ENCODE results near the gene SHISA2. TPM values are rescaled to one million over a fixed set of nuclear protein-coding genes. Genes with fewer than 3 reads are reported as not detected.

The SHISA2 gene
- total and polyA plus RNA-seq, 2 of the 8 experiments (the other 6 are each of a cell fraction or from before 2014, with no cell fraction given), result 10.2 to 23.8 TPM

DNA sequence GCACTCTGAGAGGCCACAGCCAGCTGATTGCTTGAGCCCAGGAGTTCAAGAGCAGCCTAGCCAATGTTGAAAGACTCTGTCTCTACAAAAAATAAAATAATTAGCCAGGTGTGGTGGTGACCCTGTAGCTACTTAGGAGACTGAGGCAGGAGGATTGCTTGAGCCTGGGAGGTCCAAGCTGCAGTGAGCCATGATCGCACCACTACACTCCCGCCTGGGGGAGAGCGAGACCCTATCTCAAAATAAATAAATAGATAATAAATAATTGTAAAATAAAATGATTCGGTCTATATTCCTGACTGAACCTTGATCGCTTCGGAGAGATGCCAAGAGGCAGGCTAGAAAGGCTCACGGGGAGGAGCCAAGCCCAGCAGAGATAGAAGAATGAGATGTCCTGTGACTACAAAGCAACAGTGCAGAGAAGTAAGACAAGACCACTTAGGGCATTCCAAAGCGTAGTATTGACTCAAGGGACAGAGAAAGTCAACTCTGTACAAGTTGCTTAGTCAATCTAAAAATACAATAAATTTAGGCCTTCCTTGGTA, 12.8 kb downstream of the SHISA2 start (continued):
- TF ChIP-seq, protein P1, sequence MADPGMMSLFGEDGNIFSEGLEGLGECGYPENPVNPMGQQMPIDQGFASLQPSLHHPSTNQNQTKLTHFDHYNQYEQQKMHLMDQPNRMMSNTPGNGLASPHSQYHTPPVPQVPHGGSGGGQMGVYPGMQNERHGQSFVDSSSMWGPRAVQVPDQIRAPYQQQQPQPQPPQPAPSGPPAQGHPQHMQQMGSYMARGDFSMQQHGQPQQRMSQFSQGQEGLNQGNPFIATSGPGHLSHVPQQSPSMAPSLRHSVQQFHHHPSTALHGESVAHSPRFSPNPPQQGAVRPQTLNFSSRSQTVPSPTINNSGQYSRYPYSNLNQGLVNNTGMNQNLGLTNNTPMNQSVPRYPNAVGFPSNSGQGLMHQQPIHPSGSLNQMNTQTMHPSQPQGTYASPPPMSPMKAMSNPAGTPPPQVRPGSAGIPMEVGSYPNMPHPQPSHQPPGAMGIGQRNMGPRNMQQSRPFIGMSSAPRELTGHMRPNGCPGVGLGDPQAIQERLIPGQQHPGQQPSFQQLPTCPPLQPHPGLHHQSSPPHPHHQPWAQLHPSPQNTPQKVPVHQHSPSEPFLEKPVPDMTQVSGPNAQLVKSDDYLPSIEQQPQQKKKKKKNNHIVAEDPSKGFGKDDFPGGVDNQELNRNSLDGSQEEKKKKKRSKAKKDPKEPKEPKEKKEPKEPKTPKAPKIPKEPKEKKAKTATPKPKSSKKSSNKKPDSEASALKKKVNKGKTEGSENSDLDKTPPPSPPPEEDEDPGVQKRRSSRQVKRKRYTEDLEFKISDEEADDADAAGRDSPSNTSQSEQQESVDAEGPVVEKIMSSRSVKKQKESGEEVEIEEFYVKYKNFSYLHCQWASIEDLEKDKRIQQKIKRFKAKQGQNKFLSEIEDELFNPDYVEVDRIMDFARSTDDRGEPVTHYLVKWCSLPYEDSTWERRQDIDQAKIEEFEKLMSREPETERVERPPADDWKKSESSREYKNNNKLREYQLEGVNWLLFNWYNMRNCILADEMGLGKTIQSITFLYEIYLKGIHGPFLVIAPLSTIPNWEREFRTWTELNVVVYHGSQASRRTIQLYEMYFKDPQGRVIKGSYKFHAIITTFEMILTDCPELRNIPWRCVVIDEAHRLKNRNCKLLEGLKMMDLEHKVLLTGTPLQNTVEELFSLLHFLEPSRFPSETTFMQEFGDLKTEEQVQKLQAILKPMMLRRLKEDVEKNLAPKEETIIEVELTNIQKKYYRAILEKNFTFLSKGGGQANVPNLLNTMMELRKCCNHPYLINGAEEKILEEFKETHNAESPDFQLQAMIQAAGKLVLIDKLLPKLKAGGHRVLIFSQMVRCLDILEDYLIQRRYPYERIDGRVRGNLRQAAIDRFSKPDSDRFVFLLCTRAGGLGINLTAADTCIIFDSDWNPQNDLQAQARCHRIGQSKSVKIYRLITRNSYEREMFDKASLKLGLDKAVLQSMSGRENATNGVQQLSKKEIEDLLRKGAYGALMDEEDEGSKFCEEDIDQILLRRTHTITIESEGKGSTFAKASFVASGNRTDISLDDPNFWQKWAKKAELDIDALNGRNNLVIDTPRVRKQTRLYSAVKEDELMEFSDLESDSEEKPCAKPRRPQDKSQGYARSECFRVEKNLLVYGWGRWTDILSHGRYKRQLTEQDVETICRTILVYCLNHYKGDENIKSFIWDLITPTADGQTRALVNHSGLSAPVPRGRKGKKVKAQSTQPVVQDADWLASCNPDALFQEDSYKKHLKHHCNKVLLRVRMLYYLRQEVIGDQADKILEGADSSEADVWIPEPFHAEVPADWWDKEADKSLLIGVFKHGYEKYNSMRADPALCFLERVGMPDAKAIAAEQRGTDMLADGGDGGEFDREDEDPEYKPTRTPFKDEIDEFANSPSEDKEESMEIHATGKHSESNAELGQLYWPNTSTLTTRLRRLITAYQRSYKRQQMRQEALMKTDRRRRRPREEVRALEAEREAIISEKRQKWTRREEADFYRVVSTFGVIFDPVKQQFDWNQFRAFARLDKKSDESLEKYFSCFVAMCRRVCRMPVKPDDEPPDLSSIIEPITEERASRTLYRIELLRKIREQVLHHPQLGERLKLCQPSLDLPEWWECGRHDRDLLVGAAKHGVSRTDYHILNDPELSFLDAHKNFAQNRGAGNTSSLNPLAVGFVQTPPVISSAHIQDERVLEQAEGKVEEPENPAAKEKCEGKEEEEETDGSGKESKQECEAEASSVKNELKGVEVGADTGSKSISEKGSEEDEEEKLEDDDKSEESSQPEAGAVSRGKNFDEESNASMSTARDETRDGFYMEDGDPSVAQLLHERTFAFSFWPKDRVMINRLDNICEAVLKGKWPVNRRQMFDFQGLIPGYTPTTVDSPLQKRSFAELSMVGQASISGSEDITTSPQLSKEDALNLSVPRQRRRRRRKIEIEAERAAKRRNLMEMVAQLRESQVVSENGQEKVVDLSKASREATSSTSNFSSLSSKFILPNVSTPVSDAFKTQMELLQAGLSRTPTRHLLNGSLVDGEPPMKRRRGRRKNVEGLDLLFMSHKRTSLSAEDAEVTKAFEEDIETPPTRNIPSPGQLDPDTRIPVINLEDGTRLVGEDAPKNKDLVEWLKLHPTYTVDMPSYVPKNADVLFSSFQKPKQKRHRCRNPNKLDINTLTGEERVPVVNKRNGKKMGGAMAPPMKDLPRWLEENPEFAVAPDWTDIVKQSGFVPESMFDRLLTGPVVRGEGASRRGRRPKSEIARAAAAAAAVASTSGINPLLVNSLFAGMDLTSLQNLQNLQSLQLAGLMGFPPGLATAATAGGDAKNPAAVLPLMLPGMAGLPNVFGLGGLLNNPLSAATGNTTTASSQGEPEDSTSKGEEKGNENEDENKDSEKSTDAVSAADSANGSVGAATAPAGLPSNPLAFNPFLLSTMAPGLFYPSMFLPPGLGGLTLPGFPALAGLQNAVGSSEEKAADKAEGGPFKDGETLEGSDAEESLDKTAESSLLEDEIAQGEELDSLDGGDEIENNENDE (IDR thresholded peaks at IDR 0.05; ENCODE audit: insufficient replicate concordance, low read length), result no peak
- TF ChIP-seq CBX5 (IDR thresholded peaks at IDR 0.05; ENCODE audit: low read depth, low read length), result no peak
- no peak for TF ChIP-seq GTF2F1 (IDR thresholded peaks at IDR 0.05; ENCODE audit: borderline replicate concordance, low read depth, low read length)
- no peak for TF ChIP-seq KDM5A (IDR thresholded peaks at IDR 0.05; ENCODE audit: low read length)
- no peak for TF ChIP-seq EP300 (IDR thresholded peaks at IDR 0.05; ENCODE audit: borderline replicate concordance in 1 of 2, low read depth in 2 of 2, low read length in 2 of 2)
- TF ChIP-seq SIRT6 (IDR thresholded peaks at IDR 0.05; ENCODE audit: low read length), result no peak
- no peak for TF ChIP-seq RFX5 (IDR thresholded peaks at IDR 0.05; ENCODE audit: borderline replicate concordance, low read depth, low read length)
- TF ChIP-seq CEBPB (IDR thresholded peaks at IDR 0.05; ENCODE audit: low read depth, low read length), result no peak
